Pancreas (tissue), 10 donors: ENCODE results near the gene MCRS1. TPM values are rescaled to one million over a fixed set of nuclear protein-coding genes. Genes with fewer than 3 reads are reported as not detected.

Source experiments
- ATAC-seq, 4 donors: fragments of 200-7000 bp; cut with Tn5 transposase; one replicate each; pipeline versions ENCODE4 v1.8.0 to v1.9.1; 2020; ENCODE audit warnings: mild to moderate bottlenecking in 4 of 4, moderate library complexity in 4 of 4
- DNase-seq, 6 donors: peaks; one replicate each; pipeline ENCODE4 v3.0.0-alpha.2; 2020
- FAIRE-seq: peaks from 2 replicates; lab custom pipeline; 2012; peaks lifted over from hg19 to GRCh38; lab: Jason Lieb, UNC
- H3K27ac ChIP-seq, 4 donors: fragments of 200-600 bp; sonication (generic); 1 replicate in 3 of 4; 2 replicates in 1 of 4; pipeline versions ENCODE4 v1.5.0 to v1.8.0; 2020
- H3K27me3 ChIP-seq, 4 donors: fragments of 200-600 bp; one replicate each; pipeline ENCODE4 v1.8.0; 2021
- H3K36me3 ChIP-seq, 3 donors: fragments of 200-600 bp; sonication (generic) in 1 of 3; one replicate each; pipeline versions ENCODE4 v1.5.0 to v1.8.0; 2020 to 2021
- H3K4me1 ChIP-seq, 3 donors: fragments of 200-600 bp; one replicate each; pipeline ENCODE4 v1.8.0; 2021
- H3K4me3 ChIP-seq, 4 donors: fragments of 200-600 bp; sonication (generic) in 2 of 4; one replicate each; pipeline versions ENCODE4 v1.5.0 to v1.8.0; 2020 to 2021
- H3K9me3 ChIP-seq, 4 donors: fragments of 200-600 bp; one replicate each; pipeline ENCODE4 v1.8.0; 2021
- CTCF ChIP-seq, 4 donors: fragments of 200-600 bp; sonication (generic) in 3 of 4; IDR thresholded peaks; one replicate each; pipeline versions ENCODE4 v1.5.0 to v1.8.0; 2021; ENCODE audit warnings: antibody characterized with exemption in 4 of 4
- WGBS, 2 donors: extraction: QIAGEN DNeasy Blood & Tissue Kit; methylation state at CpG; one replicate each; pipeline ENCODE4 v1.1.7; 2013; 5-methylcytosine and 5-hydroxymethylcytosine counted together
- intact Hi-C, 3 donors: fragments of 100-400 bp; cut with DNase I; formaldehyde crosslinking; loops; one replicate each; pipeline versions ENCODE4 v1.11.1 to v1.14.2; 2022
- polyA plus RNA-seq, 2 donors: library from polyadenylated mRNA; stranded (reverse); fragments of 200-250 nt; gene quantifications; one replicate each; pipeline ENCODE4 v1.2.3, GENCODE V29; 2013
- total RNA-seq, 6 donors: library from RNA; stranded (reverse); fragmentation: NEBNext Ultra II Directional in 4 of 6; extraction: Animal tissue kit (Norgen Biotek cat#: 25700) in 4 of 6; gene quantifications; one replicate each; pipeline versions ENCODE4 v1.2.1 to v1.2.4, GENCODE V29; 2021 to 2023
- donor health status: healthy with polysubstance abuse.
- donor health status: DM: no; HTN: no; CAD: no; lungs with moderate emphysema.
- donor health status: DM: no; HTN: no; CAD: no.
- donor health status: control.
- donor health status: control.
- donor health status: Bipolar disorder and iron deficiency.
- donor health status: DM: yes; HTN: yes; CAD: no.
- donor health status: DM: no; HTN: no; CAD: no.
- donor health status: DM: no; HTN: no; CAD: no.
- donor health status: DM: yes; HTN: yes; CAD: no.

MCRS1 gene
- total and polyA plus RNA-seq, 8 donors = 19.3 to 71.0 (median 25.9) TPM

GRCh38 chr12:49553512-49554088, 14.3 kb downstream of the MCRS1 start:
- intact Hi-C loops = no loop called here
- FAIRE-seq = no peak

GRCh38 chr12:49552899-49553298, 15.0 kb downstream of the MCRS1 start:
- intact Hi-C loops = no loop called here
- Histone ChIP-seq H3K9me3 (no peaks in the 10 kb centered on the region), H3K27me3 (no peaks in the 10 kb centered on the region), H3K4me1 (peaks cover 12 to 24% (median 22%) of the 10 kb centered on the region in 3 donors), H3K36me3 (peaks cover 0 to 6% (median 0%) of the 10 kb centered on the region in 3 donors), H3K27ac (no peak overlapping the region), H3K4me3 (no peak overlapping the region)
- peak in 1 of 6 donors; percentile 43 for DNase-seq
- FAIRE-seq = no peak
- 87 to 89% methylated on average over 8 of the region's 8 CpGs for WGBS, 2 donors
- TF ChIP-seq CTCF (IDR thresholded peaks at IDR 0.05) = no peak
- ATAC-seq = no peak

More at GRCh38 chr12:49553512-49554088, 14.3 kb downstream of the MCRS1 start:
- Histone ChIP-seq H3K27me3 (no peaks in the 10 kb centered on the region), H3K4me1 (peaks cover 12 to 24% (median 22%) of the 10 kb centered on the region in 3 donors), H3K9me3 (no peaks in the 10 kb centered on the region), H3K36me3 (peaks cover 0 to 13% (median under 1%) of the 10 kb centered on the region in 3 donors), H3K27ac (no peak overlapping the region), H3K4me3 (no peak overlapping the region)
- DNase-seq = no peak
- TF ChIP-seq CTCF (IDR thresholded peaks at IDR 0.05) = peak in 3 of 4 donors; percentile 14 to 23 (median 18)
- whole genome bisulfite sequencing, 2 donors = 48 to 50% methylated on average over 2 of the region's 2 CpGs
- ATAC-seq = peak in 3 of 4 donors; percentile 36 to 60 (median 41)

GRCh38 chr12:49552425-49552824, 15.5 kb downstream of the MCRS1 start:
- Histone ChIP-seq H3K27me3 (no peaks in the 10 kb centered on the region), H3K36me3 (peaks cover 0 to 1% (median 0%) of the 10 kb centered on the region in 3 donors), H3K4me1 (peaks cover 12 to 24% (median 22%) of the 10 kb centered on the region in 3 donors), H3K4me3 (no peak overlapping the region), H3K9me3 (no peaks in the 10 kb centered on the region), H3K27ac (peak overlapping the region in 3 of 4 donors; percentile 9 to 60 (median 50))
- TF ChIP-seq CTCF (IDR thresholded peaks at IDR 0.05) = no peak
- FAIRE-seq (no peak), ATAC-seq (no peak), DNase-seq (no peak)
- intact Hi-C loops = no loop called here
- WGBS, 2 donors = 75 to 78% methylated on average over 9 of the region's 9 CpGs

- TF ChIP-seq CTCF (IDR thresholded peaks at IDR 0.05) = no peak
- peak overlapping the region in 3 of 4 donors; percentile 9 to 60 (median 50) for H3K27ac ChIP-seq
- intact Hi-C loops = no loop called here
- no peaks in the 10 kb centered on the region for H3K36me3 ChIP-seq
- no peaks in the 10 kb centered on the region for H3K9me3 ChIP-seq
- 15 to 17% methylated on average over 7 of the region's 7 CpGs for WGBS, 2 donors
- DNase-seq (peak; percentile 59 to 81 (median 69)), FAIRE-seq (no peak), ATAC-seq (peak; percentile 76 to 84 (median 81))
- no peaks in the 10 kb centered on the region for H3K27me3 ChIP-seq
- H3K4me1 ChIP-seq = peaks cover 12 to 24% (median 22%) of the 10 kb centered on the region in 3 donors
- H3K4me3 ChIP-seq = no peak overlapping the region
These were observed 15.9 kb downstream of the MCRS1 start for GRCh38 chr12:49552014-49552413.

- Histone ChIP-seq H3K4me3 (no peak overlapping the region), H3K36me3 (no peaks in the 10 kb centered on the region), H3K27ac (peak overlapping the region in 3 of 4 donors; percentile 4 to 60 (median 18)), H3K4me1 (peaks cover 12 to 24% (median 22%) of the 10 kb centered on the region in 3 donors), H3K9me3 (no peaks in the 10 kb centered on the region), H3K27me3 (no peaks in the 10 kb centered on the region)
- FAIRE-seq (no peak), ATAC-seq (peak; percentile 43 to 72 (median 60)), DNase-seq (peak in 3 of 6 donors; percentile 43 to 53 (median 50))
- intact Hi-C loops = no loop called here
- TF ChIP-seq CTCF (IDR thresholded peaks at IDR 0.05) = no peak
- 11 to 18% methylated on average over 6 of the region's 6 CpGs for WGBS, 2 donors
These were observed 17.2 kb downstream of the MCRS1 start for GRCh38 chr12:49550693-49551252.
